Measurements from ENCODE around the gene ENPP7. TPM values are rescaled to one million over a fixed set of nuclear protein-coding genes. Genes with fewer than 3 reads are reported as not detected.

Gene ENPP7
- not detected for total RNA-seq

GRCh38 chr17:79730769-79731483, at the start of gene ENPP7:
Gene ENPP7, plus strand, starts transcription at chr17:79730943. Its CDS starts 197 bp downstream, at chr17:79731140.
- intact Hi-C loops (cut with micrococcal nuclease) = no loop called here
- no peak within 1 kb of the TSS for H3K27ac Mint-ChIP-seq
- DNase-seq = no peak
- H3K9me3 Mint-ChIP-seq = no peaks in the 10 kb centered on the region
- no peaks in the 10 kb centered on the region for H3K36me3 Mint-ChIP-seq (ENCODE audit: low read depth)
- CTCF ChIA-PET = no interaction called here
- H3K4me1 Mint-ChIP-seq (ENCODE audit: low read depth) = peaks cover 11% of the 10 kb centered on the region
- no peak within 1 kb of the TSS for H3K4me3 Mint-ChIP-seq
- H3K27me3 Mint-ChIP-seq (ENCODE audit: low read depth) = no peaks in the 10 kb centered on the region

- DNase-seq = no peak
These were observed 49.6 kb upstream of the ENPP7 start for GRCh38 chr17:79681101-79681621.

GRCh38 chr17:79681628-79682261, 49.0 kb upstream of the ENPP7 start:
- H3K4me1 Mint-ChIP-seq (ENCODE audit: low read depth) = no peaks in the 10 kb centered on the region
- H3K9me3 Mint-ChIP-seq = no peaks in the 10 kb centered on the region
- peaks cover 12% of the 10 kb centered on the region for H3K27me3 Mint-ChIP-seq (ENCODE audit: low read depth)
- intact Hi-C loops (cut with micrococcal nuclease) = no loop called here
- CTCF ChIA-PET = no interaction called here
- no peak overlapping the region for H3K27ac Mint-ChIP-seq
- no peak overlapping the region for H3K4me3 Mint-ChIP-seq
- DNase-seq = no peak
- H3K36me3 Mint-ChIP-seq (ENCODE audit: low read depth) = no peaks in the 10 kb centered on the region

More at GRCh38 chr17:79681101-79681621, 49.6 kb upstream of the ENPP7 start:
- Mint-ChIP-seq H3K27me3 (ENCODE audit: low read depth) (peaks cover 9% of the 10 kb centered on the region), H3K27ac (no peak overlapping the region), H3K36me3 (ENCODE audit: low read depth) (no peaks in the 10 kb centered on the region), H3K9me3 (no peaks in the 10 kb centered on the region), H3K4me1 (ENCODE audit: low read depth) (no peaks in the 10 kb centered on the region), H3K4me3 (no peak overlapping the region)
- CTCF ChIA-PET = no interaction called here
- intact Hi-C loops (cut with micrococcal nuclease) = no loop called here

GRCh38 chr17:79683365-79683764, 47.4 kb upstream of the ENPP7 start:
- Mint-ChIP-seq H3K4me1 (ENCODE audit: low read depth) (no peaks in the 10 kb centered on the region), H3K9me3 (no peaks in the 10 kb centered on the region), H3K36me3 (ENCODE audit: low read depth) (no peaks in the 10 kb centered on the region), H3K4me3 (no peak overlapping the region), H3K27ac (no peak overlapping the region), H3K27me3 (ENCODE audit: low read depth) (peaks cover 12% of the 10 kb centered on the region)
- DNase-seq = no peak
- intact Hi-C loops (cut with micrococcal nuclease) = no loop called here
- CTCF ChIA-PET = no interaction called here

GRCh38 chr17:79684132-79684985, 46.4 kb upstream of the ENPP7 start:
- intact Hi-C loops (cut with micrococcal nuclease) = no loop called here

GRCh38 chr17:79685121-79685520, 45.6 kb upstream of the ENPP7 start:
- Mint-ChIP-seq H3K4me3 (no peak overlapping the region), H3K27me3 (ENCODE audit: low read depth) (peaks cover 10% of the 10 kb centered on the region), H3K9me3 (no peaks in the 10 kb centered on the region), H3K36me3 (ENCODE audit: low read depth) (no peaks in the 10 kb centered on the region), H3K4me1 (ENCODE audit: low read depth) (no peaks in the 10 kb centered on the region), H3K27ac (no peak overlapping the region)
- CTCF ChIA-PET = no interaction called here
- no peak for DNase-seq
- intact Hi-C loops (cut with micrococcal nuclease) = no loop called here

More at GRCh38 chr17:79684132-79684985, 46.4 kb upstream of the ENPP7 start:
- peaks cover 10% of the 10 kb centered on the region for H3K27me3 Mint-ChIP-seq (ENCODE audit: low read depth)
- H3K36me3 Mint-ChIP-seq (ENCODE audit: low read depth) = no peaks in the 10 kb centered on the region
- H3K27ac Mint-ChIP-seq = no peak overlapping the region
- H3K4me3 Mint-ChIP-seq = no peak overlapping the region
- H3K4me1 Mint-ChIP-seq (ENCODE audit: low read depth) = no peaks in the 10 kb centered on the region
- DNase-seq = no peak
- CTCF ChIA-PET = no interaction called here
- no peaks in the 10 kb centered on the region for H3K9me3 Mint-ChIP-seq

- DNase-seq = no peak
- CTCF ChIA-PET = no interaction called here
- no peak overlapping the region for H3K4me3 Mint-ChIP-seq
- H3K36me3 Mint-ChIP-seq (ENCODE audit: low read depth) = no peaks in the 10 kb centered on the region
- H3K9me3 Mint-ChIP-seq = no peaks in the 10 kb centered on the region
- peaks cover 6% of the 10 kb centered on the region for H3K27me3 Mint-ChIP-seq (ENCODE audit: low read depth)
- intact Hi-C loops (cut with micrococcal nuclease) = no loop called here
- no peaks in the 10 kb centered on the region for H3K4me1 Mint-ChIP-seq (ENCODE audit: low read depth)
- no peak overlapping the region for H3K27ac Mint-ChIP-seq
These were observed 44.3 kb upstream of the ENPP7 start for GRCh38 chr17:79686476-79686875.

- Mint-ChIP-seq H3K36me3 (ENCODE audit: low read depth) (no peaks in the 10 kb centered on the region), H3K27ac (no peak overlapping the region), H3K9me3 (no peaks in the 10 kb centered on the region), H3K4me3 (no peak overlapping the region), H3K27me3 (ENCODE audit: low read depth) (peaks cover 16% of the 10 kb centered on the region), H3K4me1 (ENCODE audit: low read depth) (no peaks in the 10 kb centered on the region)
- CTCF ChIA-PET = no interaction called here
- intact Hi-C loops (cut with micrococcal nuclease) = no loop called here
- no peak for DNase-seq
These were observed 40.3 kb upstream of the ENPP7 start for GRCh38 chr17:79690466-79690865.

GRCh38 chr17:79690988-79691836, 39.5 kb upstream of the ENPP7 start:
- intact Hi-C loops (cut with micrococcal nuclease) = no loop called here
- Mint-ChIP-seq H3K27ac (no peak overlapping the region), H3K9me3 (no peaks in the 10 kb centered on the region), H3K36me3 (ENCODE audit: low read depth) (no peaks in the 10 kb centered on the region), H3K4me3 (no peak overlapping the region), H3K4me1 (ENCODE audit: low read depth) (peaks cover 4% of the 10 kb centered on the region), H3K27me3 (ENCODE audit: low read depth) (peaks cover 21% of the 10 kb centered on the region)
- CTCF ChIA-PET = no interaction called here
- no peak for DNase-seq

GRCh38 chr17:79691931-79692330, 38.8 kb upstream of the ENPP7 start:
- Mint-ChIP-seq H3K27me3 (ENCODE audit: low read depth) (peaks cover 26% of the 10 kb centered on the region), H3K36me3 (ENCODE audit: low read depth) (no peaks in the 10 kb centered on the region), H3K4me1 (ENCODE audit: low read depth) (peaks cover 4% of the 10 kb centered on the region), H3K27ac (no peak overlapping the region), H3K9me3 (no peaks in the 10 kb centered on the region), H3K4me3 (no peak overlapping the region)
- DNase-seq = no peak
- CTCF ChIA-PET = no interaction called here
- intact Hi-C loops (cut with micrococcal nuclease) = no loop called here

GRCh38 chr17:79693419-79693818, 37.3 kb upstream of the ENPP7 start:
- CTCF ChIA-PET = no interaction called here
- H3K9me3 Mint-ChIP-seq = no peaks in the 10 kb centered on the region
- H3K27me3 Mint-ChIP-seq (ENCODE audit: low read depth) = peaks cover 34% of the 10 kb centered on the region
- no peak overlapping the region for H3K4me3 Mint-ChIP-seq
- H3K4me1 Mint-ChIP-seq (ENCODE audit: low read depth) = peaks cover 9% of the 10 kb centered on the region
- intact Hi-C loops (cut with micrococcal nuclease) = no loop called here
- no peak for DNase-seq
- no peak overlapping the region for H3K27ac Mint-ChIP-seq
- no peaks in the 10 kb centered on the region for H3K36me3 Mint-ChIP-seq (ENCODE audit: low read depth)

- H3K9me3 Mint-ChIP-seq = no peaks in the 10 kb centered on the region
- peaks cover 38% of the 10 kb centered on the region for H3K27me3 Mint-ChIP-seq (ENCODE audit: low read depth)
- H3K4me3 Mint-ChIP-seq = no peak overlapping the region
These were observed 35.4 kb upstream of the ENPP7 start for GRCh38 chr17:79695293-79695790.

More at GRCh38 chr17:79695293-79695790, 35.4 kb upstream of the ENPP7 start:
- Mint-ChIP-seq H3K36me3 (ENCODE audit: low read depth) (no peaks in the 10 kb centered on the region), H3K4me1 (ENCODE audit: low read depth) (peaks cover 9% of the 10 kb centered on the region), H3K27ac (no peak overlapping the region)
- CTCF ChIA-PET = interaction anchor here (0.9 kb wide), 1 partner anchor 50 kb away, joined by 3 read pairs; no protein-coding TSS in a partner anchor
- intact Hi-C loops (cut with micrococcal nuclease) = no loop called here
- DNase-seq = no peak
